Prostate gland (tissue), 2 donors: Measurements from ENCODE around the gene DUS1L.

Source experiments
- POLR2A ChIP-seq: fragments of 450-650 bp; IDR thresholded peaks from one replicate; pipeline ENCODE4 v1.6.1; 2016; ENCODE audit warnings: antibody characterized with exemption, mild to moderate bottlenecking
- POLR2AphosphoS5 ChIP-seq: sonication (generic); formaldehyde crosslinking; IDR thresholded peaks from one replicate; pipeline ENCODE4 v1.6.1; 2017; ENCODE audit warnings: antibody characterized with exemption
- TF ChIP-seq, protein P1 (sequence below), 4 experiments: fragments of 200-600 bp in 2 of 4; fragments of 450-650 bp in 2 of 4; sonication (generic) in 2 of 4; IDR thresholded peaks; 1 replicate in 3 of 4; 2 replicates in 1 of 4; pipeline ENCODE4 v1.5.1; 2016 to 2019; ENCODE audit warnings: antibody characterized with exemption in 4 of 4, mild to moderate bottlenecking in 2 of 4, moderate library complexity in 2 of 4

DNA sequence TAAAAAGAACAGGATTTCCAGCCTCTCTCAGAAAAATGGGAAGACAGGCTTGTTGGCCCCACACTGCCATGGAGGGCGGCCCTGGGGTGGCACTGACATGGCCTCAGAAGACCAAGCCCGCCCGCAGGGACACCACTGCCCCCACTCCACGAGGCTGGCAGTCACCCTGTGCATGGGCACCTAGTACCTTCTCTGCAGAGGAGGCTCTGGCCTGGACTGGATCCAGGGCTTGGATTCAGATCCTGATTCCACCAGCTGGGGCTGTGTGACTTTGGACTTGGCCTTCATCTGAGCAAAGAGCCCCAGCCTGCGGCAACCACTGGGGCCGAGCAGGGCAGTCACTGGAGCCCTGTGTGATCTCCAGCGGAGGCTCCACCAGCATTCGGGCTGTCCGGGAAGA lies 49.3 kb upstream of the DUS1L start:
- TF ChIP-seq, protein P1, sequence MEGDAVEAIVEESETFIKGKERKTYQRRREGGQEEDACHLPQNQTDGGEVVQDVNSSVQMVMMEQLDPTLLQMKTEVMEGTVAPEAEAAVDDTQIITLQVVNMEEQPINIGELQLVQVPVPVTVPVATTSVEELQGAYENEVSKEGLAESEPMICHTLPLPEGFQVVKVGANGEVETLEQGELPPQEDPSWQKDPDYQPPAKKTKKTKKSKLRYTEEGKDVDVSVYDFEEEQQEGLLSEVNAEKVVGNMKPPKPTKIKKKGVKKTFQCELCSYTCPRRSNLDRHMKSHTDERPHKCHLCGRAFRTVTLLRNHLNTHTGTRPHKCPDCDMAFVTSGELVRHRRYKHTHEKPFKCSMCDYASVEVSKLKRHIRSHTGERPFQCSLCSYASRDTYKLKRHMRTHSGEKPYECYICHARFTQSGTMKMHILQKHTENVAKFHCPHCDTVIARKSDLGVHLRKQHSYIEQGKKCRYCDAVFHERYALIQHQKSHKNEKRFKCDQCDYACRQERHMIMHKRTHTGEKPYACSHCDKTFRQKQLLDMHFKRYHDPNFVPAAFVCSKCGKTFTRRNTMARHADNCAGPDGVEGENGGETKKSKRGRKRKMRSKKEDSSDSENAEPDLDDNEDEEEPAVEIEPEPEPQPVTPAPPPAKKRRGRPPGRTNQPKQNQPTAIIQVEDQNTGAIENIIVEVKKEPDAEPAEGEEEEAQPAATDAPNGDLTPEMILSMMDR (IDR thresholded peaks at IDR 0.05), result no peak
- TF ChIP-seq POLR2AphosphoS5 (no peak), POLR2A (no peak)
